Fibroblast of skin of left quadriceps (primary cell): ENCODE data around the gene CCDC112.
A peak's percentile ranks its signal among the peaks of the same experiment; 100 is the strongest.
"Not testable (repeated sequence)": the region's sequence is repeated elsewhere in the genome, so short reads cannot be mapped to it uniquely, and the experiment has no call there.

ENCODE experiments used
- DNase-seq, 2 experiments: peaks; one replicate each; pipeline ENCODE4 v3.0.0-alpha.2; 2013; ENCODE audit warnings: low read depth in 2 of 2

Gene CCDC112, protein sequence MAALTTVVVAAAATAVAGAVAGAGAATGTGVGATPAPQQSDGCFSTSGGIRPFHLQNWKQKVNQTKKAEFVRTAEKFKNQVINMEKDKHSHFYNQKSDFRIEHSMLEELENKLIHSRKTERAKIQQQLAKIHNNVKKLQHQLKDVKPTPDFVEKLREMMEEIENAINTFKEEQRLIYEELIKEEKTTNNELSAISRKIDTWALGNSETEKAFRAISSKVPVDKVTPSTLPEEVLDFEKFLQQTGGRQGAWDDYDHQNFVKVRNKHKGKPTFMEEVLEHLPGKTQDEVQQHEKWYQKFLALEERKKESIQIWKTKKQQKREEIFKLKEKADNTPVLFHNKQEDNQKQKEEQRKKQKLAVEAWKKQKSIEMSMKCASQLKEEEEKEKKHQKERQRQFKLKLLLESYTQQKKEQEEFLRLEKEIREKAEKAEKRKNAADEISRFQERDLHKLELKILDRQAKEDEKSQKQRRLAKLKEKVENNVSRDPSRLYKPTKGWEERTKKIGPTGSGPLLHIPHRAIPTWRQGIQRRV

DNA sequence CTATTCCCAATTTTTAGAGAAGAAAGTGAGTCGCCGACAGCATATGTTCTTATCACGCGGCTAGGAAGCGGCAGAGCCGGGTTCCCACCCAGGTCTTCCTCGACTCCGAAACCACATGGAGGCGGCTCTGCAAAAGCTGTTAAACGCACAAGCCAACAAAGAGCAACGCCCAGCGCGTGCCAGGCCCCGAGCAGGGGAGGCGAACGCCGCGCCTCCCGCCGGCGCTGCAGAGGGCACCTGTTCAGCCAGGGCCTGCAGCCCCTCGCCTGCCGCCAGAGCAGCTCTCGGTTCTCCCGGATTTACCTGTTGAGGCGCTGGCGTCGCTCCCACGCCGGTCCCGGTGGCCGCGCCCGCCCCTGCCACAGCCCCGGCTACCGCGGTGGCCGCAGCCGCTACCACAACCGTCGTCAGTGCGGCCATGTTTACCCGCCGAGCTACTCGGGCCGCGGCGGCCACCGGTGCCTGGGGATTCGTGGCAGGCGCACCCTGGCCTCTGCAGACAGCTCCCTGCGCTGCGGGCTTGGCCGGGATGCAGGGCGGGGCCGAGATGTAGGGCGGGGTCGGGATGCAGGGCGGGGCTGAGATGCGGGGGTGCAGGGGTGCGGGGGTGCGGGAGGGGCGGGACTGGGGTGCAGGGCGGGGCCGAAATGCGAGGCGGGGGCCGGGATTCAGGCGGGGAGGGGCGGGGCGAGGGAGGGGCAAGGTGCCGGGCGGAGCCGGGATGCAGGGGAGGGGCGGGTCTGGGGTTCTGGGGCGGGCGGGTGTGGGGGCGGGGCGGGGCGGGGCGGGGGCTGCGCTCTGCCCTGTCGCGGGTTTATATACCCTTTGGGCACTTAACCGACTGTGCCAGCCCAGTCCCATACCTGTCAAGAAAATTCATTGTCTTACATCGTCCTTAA is at the start of gene CCDC112:
Gene CCDC112 (minus strand): TSS at position 531 of the 899 bp plus-strand sequence. CDS start 111 bp downstream, at position 420.
- peak; percentile 32 to 38 for DNase-seq

DNA sequence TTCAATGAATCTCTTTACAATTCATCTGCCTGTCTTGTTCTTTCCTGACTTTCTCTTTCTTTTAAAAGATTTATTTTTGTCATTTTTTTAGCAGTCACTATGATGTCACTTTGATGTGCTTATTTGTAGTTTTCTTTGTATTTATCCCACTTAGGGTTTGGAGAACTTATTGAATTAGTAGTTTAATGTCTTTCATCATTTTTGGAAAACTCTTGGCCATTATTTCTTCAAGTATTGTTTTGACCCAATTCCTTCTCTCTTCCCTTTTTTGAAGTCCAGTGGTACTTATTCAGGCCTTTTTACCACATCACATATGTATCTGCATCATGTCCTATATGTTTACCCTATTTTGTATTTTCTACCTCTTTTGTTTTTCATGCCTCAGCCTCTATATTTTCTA is 48.9 kb upstream of the CCDC112 start:
- no peak for DNase-seq

DNA sequence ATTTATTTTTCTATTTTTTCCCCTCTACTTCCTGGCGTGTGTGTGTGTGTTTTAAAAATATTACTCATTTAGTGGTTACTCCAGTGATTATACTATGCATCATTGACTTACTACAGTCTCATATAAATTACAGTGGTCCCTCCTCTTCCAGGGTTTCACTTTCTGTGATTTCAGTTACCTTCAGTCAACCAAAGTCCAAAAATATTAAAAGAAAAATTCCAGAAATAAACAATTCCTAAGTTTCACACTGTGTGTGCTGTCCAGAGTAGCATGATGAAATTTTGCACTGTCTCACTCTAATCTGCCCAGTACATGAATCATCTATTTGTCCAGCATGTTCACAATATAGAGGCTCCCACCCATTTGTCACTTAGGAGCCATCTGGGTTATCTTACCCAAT is 47.4 kb upstream of the CCDC112 start:
- no peak for DNase-seq

DNA sequence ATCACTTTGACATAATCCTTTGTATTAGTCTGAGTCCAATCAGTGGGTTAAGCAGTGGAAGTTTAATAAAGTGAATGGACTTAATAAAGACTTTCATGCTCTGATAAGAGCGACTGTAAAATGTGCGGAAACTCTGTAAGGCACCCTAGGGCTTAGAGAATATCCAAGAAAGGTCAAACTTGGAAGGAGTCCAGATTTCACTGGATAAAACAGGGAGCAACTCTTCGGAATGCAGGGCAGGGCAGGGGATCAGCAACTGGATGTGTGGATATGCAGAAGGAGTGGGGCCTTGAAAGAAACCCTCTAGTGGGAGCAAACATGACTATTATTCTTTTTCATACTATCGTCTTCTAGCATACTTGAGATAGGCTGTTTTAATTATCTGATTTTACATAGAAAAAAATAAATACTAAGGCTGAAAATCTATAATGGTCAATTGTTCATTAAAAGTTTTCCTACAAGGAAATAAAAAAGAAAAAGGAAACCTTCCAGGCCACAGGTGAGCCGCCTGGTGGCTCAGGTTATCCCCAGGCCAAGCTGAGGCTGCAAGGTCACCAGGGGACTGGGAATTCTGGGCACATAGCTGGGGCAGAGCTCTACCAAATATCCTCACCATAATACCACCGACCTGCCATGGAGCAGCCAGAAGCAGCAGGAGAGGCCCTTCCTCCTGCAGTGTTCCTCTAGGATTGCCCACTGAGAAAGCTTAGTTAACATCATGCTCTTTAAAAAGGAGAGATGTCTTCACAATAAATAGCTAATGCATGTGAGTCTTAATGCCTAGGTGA is 46.3 kb upstream of the CCDC112 start:
- DNase-seq, result no peak

DNA sequence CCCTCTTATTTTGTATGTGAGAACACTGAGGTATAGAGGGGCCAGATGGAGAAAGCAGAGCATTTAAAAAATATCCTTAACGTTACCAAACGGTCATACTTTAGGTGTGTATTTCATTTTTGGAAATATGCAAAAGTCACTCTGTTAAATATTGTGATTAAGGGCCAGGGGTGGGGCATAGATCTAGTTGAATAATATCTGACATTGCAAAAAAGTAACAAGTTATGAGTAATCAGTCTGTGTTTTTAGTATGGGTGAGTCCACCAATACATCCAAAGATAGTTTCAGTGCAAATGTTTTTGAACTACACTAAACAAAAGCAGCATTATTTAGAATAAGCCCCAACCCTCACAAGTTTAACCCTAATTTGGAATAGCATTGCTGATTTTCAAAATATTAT is 45.3 kb upstream of the CCDC112 start:
- no peak for DNase-seq

DNA sequence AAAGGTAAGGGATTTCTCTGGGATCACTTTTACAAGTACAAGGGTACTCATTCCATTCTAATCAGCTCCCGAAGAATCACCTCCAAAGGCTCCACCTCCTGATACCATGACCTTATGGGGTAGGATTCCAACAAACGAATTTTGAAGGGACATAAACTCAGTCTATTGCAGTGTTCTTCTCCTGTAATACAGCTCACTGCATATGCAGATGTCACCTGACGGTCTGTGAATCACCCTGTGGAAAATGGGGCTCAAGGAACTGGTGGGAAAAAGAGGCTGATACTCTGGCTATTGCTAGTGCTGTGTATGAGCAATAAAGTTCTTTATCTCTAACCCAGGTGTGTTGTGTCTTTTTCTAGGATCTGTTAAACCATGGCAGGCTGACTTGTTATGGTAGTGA is 42.4 kb upstream of the CCDC112 start:
- no peak for DNase-seq

DNA sequence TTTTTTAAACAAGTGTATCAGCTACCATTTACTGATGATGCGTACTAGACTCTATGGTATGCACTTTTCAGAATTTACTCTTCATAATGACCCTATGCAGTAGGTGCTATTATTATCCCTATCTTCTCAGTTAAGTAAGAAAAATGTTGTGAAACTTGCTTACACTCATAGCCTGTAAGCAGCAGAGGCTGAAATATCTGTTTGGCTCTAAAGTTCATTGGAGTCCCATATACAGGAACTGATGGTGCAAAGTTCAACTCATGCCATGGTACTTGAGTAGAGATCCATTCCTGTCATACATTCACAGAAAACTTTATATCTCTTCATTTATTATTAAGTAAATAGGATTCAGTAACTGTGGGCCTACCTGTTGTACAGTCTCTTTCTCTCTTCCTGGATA is 41.4 kb upstream of the CCDC112 start:
- DNase-seq, result no peak

DNA sequence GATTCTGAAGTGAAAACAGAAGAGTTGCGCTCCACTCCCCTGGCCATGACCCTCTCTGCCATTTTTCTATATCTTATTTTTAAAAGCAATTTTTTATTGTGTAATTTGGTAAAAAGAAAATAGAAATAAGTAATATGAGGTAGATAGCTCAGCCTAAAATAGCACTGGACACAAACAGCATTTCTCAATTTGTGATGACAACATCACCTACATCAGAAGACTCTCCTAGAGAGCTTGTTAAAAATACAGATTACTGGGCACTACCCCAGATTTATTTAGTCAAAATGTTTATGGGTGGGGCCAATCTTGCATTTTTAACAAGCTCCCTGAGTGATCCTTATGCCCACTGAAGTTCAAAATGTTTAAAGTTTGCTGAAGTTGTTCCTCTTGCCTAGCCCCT is 40.5 kb upstream of the CCDC112 start:
- DNase-seq, result no peak

DNA sequence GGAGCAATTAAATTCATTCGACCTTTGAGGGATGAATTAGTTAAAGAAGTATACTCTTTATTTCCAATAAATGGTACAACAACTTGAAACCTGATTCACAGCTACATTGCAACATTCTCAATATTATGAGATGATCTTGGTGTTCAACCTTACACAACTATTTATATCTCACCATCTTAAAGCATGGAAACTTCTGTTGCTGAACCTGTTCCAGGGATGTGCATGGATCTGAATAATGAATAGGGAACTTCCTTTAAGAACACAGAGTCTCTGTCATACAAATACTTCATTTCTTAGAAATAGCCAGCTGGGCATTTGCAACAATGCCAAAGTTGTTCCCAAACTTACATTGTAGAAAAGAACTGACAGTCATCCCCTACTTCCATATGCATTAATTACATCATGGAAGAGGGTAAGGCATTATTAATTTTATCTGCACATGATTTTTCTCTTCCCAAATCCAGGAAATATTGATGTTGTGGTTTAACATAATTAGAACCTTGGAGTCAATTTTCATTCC is 39.8 kb upstream of the CCDC112 start:
- no peak for DNase-seq

DNA sequence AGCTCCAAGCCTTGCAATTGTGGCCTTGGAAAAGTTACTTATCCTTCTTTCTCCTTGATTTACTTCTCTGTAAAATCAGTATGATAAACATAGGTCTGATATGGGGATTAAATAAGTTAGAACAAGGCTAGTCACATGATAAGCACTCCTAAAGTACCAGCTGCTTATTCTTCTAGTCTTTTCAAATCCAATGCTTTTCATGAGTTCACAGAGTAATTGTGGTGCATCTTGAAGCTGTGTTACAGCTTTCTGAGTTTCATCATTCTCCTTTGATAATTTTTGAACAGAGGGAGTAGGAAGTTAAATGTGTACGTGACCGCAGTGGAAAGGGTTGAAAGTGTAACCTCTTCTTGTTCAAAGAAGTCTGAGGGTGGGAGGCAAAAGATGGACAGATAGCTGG is 38.8 kb upstream of the CCDC112 start:
- DNase-seq, result no peak

DNA sequence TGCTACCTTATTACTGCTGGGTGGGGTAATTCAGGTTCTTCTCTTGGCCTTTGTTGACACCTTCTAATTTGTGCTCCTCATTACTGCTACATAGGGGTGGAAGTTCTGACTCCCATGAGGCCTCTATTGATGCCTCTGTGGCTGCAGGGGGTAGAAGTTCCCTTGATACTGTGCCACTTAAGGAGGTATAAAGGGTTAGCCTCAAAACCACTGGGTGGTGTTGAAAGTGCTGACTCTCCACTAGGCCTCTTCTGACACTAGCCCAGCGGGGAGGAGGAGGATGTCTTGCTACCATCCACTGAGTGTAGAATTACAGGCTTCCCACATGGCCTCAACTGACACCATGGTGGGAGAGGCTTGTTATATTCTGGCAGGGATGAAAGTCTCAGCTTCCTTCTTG is 36.7 kb upstream of the CCDC112 start:
- no peak for DNase-seq

DNA sequence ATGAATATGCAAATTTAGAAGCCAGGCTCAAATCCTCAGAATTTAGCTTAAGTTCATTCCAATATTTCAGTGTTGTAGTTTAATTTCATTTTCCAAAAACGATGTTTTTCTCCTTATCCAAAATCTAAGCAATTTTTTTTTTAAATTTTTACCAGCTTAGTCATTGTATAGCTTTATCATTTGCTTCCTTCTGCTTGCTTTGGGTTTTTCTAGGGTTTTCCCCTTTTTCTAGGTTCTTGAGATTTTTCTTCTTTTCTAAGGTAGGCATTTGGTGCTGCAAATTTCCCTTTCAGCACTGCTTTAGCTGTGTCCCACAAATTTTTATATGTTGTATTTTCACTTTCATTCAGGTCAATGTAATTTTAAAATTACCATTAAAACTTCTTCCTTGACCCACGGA is 34.4 kb upstream of the CCDC112 start:
- no peak for DNase-seq

DNA sequence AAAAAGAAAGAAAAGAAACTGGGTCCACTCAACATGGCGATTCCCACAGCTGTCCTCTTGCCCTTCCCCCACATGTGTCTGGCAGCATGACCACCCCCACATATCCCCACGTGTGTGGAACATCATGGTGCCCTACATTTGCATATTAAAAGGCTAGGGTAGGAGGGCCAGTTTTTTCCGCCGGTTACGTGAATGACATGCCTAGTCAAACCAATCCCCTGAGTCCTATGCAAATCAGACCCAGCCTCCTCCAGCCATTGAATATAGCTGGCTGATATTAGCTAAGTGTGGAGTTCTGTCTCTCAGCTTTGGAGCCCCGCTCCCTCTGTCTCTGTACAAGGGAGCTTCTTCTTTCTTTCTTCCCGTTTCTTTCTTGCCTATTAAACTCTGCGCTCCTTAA is 33.0 kb upstream of the CCDC112 start:
- DNase-seq, result no peak

DNA sequence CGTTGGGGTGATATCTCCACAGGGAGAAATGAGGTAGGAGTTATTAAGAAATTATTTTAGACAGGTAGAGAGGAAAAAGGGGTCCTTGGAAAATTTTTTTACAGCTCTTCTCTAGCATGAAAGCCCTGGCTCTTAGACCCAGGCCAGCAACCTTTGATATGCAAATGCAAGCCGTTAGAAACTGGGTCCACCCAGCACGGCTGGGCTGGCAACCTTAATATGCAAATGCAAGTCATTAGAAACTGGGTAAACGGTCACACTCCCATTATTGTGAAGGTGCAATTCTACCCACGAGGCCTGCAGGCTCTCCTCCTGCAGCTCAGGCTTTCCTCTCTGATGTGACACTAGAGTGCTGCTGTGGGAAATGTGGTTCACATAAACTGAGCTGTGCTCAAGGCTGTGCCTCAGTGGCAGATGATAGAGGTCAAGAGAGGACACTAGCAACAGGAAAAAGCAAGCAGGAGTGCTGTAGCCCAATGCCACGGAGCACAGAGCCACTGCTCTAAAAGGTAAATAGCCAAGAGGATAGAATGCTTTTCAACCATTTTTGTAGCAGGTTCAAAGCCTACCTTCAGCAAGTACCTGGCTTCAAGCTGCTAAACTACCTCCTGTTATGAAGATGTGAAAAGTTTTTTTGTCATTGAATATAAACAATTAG is 32.3 kb upstream of the CCDC112 start:
- not testable (repeated sequence) for DNase-seq

DNA sequence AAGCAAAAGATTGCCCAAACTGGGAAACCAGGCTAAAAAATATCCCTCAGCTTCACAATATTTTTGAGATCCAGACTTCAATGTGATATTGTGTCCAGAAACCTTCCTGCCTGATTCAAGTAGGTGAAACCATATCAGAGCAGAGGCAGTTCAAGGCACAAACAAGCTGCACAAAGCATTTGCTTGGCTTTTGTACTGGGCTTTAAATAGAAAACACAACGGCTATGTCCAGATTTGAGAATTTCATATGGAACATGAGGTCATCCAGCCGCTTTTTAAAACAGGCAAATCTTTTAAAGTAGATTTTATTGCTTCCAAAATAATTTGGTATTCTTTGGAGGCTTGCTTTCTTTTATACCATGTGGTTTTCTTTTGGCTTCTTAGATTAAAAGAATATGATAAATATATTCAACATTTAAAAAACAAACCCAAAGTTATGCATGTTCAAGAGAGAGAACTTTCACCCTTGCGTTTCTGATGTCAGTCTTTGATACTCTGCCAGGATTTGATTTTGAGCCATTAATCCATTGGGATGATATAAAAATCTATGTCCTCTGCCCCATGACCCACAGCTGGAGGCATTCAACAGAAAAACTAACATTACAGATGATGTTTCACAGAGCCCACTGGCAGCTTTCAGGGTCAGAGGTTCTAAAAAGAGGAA is 29.0 kb upstream of the CCDC112 start:
- no peak for DNase-seq

DNA sequence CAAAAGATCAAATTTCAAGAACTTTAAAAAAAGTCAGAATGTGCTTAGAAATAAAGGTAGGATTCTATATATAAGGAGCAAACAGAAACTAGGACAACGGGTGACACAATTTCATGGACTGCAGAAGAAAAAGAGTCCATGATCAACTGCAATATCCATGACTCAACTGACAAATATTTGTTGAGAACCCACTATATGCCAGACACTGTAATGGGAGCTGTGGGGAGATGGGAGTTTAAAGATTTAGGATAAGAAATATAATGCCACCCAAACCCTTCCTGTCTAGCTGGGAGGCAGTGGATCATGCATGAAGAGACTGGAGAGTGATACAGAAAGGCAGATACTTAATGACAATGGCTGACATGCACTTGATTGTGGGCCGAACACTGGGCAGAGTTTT is 27.6 kb upstream of the CCDC112 start:
- DNase-seq, result no peak

DNA sequence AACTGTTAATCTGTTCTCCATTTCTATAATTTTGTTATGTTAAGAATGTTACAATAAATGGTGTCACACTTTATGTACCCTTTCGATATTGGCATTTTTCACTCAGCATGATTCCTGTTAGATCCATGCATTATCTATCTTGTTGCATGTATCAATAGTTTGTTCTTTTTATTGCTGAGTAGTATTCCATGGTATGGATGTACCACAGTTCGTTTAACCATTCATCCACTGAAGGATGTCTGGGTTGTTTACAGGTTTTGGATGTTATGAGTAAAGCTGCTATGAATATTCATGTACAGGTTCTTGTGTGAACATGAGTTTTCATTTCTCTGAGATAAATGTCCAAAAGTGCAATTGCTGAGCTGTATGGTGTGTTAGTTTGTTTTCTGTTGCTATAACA is 26.3 kb upstream of the CCDC112 start:
- no peak for DNase-seq

DNA sequence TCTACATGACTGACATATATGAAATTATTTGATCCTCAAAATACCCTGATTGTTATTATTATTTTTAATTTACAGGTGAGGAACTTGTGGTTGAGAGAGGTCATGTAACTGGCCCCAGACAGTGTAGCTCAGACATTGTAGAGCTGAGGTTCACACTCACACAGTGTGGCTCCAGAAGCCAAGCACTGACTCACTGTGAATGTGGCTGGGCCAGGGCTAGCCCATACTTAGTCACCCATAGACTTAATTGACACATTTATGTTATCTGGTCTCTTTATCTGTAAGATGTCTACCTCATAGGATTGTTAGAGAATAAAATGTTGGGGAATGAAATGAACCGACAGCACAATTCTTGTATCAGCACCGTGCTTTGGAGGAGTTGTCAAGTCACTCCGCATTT is 24.9 kb upstream of the CCDC112 start:
- DNase-seq, result no peak

DNA sequence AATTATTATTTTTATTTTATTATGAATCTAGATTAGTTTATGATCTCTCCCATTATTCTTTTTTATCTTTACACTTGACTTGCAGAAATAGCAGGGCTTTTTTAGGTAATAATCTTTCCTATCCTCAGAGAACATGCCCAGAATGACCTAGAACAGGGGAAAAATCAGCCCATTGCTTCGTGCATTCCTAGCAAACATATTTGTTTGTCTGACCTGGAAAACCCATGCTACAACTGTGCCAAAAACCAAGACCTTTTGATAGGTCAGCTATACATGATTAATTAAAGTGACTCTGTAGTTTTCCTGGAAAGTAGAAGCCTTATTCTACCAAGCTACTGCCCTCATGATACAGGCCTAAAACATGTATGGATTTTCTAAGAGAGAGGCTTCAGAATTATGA is 24.1 kb upstream of the CCDC112 start:
- no peak for DNase-seq

DNA sequence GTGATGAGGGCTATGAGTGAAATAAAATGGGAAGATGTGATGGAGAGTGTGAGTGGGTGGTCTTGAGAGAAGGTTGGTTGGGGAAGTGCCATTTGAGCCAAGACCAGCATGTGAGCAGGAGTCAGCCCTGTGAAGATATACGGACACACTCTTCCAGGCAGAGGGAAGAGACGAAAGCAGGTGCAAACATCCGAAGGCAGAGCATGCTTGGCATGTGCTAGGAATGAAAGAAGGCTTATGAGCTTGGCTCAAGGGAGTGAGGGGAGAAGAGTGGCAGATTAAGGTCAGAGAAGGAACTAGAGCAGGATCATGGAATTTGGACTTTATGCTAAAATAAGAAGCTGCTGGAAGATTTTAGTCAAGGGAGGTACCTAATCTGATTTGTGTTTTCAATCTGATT is 23.6 kb upstream of the CCDC112 start:
- no peak for DNase-seq

DNA sequence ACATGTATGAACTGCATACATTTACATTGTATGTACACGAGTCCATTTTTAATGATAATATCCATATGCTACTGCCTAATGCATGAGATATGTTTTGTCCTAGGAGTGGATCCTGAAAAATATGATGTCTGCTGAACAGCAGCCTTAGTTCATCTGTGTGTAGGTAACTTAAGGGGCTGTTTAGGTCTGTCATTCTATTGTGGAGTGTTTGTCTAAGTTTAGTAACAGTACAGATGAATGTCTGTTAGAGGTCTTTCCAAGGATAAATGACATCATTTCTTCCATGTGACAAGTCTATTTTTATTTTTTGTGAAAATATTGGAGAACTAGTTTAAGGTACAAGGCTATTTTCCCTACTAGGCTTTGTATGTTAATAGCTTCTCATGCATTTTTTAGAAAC is 22.6 kb upstream of the CCDC112 start:
- DNase-seq, result no peak
